SHP77 treated with DMSO at 0.1 percent for 48 hours (cell line): ENCODE results near the gene NME2.
"Not testable (repeated sequence)": the region's sequence is repeated elsewhere in the genome, so short reads cannot be mapped to it uniquely, and the experiment has no call there.

Experiments
- DNase-seq: peaks from one replicate; lab custom pipeline; 2025; lab: John Stamatoyannopoulos, UW

Gene NME2

GRCh38 chr17:51153210-51154072 is 12.8 kb upstream of the NME2 start, which contains the start of gene NME1:
TSS of gene NME1 (plus strand) at chr17:51153559. CDS start at chr17:51155655, 2,096 bp downstream.
- peak; percentile 100 for DNase-seq

DNA sequence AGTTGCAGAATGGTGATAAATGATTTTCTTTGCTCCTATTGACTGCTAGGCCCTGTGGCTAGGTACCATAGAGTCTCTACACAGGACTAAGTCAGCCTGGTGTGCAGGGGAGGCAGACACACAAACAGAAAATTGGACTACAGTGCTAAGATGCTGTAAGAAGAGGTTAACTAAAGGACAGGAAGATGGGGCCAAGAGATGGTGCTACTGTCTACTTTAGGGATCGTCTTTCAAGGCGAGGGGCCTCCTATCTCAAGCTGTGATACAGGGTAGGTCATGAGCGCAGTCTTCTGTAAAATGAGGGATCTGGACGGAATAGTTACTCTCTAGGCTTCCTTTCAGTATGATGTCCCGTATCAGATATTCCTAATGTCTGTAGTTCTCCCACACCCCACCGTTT is 12.0 kb upstream of the NME2 start:
- no peak for DNase-seq

DNA sequence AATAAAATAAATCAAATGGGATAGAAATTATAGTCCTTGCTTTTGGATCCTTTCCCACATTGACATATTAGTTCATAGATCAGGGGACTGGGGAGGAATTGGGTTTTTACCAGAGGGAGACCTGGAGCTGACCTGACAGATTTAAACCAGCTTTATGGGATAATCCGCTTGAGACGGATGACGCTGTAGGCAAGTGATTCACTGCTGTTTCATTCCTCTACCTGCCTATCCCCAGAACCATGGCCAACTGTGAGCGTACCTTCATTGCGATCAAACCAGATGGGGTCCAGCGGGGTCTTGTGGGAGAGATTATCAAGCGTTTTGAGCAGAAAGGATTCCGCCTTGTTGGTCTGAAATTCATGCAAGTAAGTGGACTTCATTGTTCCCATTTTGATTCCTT is 10.8 kb upstream of the NME2 start:
- DNase-seq, result no peak

DNA sequence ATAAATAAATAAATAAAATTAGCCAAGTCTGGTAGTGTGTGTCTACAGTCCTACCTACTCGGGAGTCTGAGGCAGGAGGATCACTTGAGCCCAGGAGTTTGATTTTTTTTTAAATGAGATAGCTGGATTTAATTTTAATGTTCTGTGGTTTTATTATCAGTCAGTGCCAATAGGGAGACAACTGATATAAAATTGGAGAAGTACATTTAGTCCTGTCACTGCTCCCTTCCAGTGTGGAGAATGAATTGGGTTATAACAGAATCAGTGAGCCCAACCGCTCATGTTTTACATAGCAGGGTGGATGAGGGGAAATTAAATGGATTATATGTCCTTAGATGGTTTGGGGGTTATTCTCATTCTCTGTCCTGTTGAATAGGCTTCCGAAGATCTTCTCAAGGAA is 6.6 kb upstream of the NME2 start:
- no peak for DNase-seq

DNA sequence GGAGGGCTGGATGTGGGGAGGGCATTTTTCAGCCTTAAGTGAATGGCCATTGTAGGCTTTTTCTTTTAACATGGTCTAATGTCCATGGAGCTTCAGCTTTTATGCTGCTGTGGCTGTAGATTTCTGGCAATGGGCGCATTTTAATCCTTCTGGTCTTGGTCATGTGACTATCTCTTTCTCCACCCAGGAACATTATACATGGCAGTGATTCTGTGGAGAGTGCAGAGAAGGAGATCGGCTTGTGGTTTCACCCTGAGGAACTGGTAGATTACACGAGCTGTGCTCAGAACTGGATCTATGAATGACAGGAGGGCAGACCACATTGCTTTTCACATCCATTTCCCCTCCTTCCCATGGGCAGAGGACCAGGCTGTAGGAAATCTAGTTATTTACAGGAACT is 4.7 kb upstream of the NME2 start:
- DNase-seq, result no peak

- peak; percentile 43 for DNase-seq
These were observed 1.1 kb upstream of the NME2 start for GRCh38 chr17:51164911-51165679.

DNA sequence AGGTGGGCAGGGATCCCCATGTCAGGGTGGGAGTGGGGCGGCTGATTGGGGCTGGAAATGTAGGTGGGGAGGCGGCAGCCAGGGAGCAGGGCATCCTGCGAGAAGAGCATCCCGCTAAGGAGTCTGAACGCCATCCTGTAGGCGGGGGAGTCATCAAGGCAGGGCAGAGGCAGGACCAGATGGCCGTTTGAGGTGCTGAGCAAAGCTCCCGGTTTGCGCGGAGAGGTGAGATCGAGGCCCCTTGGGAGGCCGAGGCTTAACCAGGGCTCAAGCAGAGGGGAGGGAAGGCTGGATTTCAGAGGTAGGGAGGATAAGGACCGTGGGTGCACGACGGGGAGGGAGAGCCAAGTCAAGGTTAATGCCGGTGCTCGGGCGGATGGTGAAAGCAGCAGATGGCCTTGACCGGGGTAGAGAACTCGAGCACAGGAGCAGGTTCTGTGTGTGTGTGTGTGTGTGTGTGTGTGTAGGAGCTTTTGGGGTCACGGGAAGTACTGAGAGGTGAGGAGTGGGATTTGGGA is 472 bp upstream of the NME2 start:
- no peak for DNase-seq

DNA sequence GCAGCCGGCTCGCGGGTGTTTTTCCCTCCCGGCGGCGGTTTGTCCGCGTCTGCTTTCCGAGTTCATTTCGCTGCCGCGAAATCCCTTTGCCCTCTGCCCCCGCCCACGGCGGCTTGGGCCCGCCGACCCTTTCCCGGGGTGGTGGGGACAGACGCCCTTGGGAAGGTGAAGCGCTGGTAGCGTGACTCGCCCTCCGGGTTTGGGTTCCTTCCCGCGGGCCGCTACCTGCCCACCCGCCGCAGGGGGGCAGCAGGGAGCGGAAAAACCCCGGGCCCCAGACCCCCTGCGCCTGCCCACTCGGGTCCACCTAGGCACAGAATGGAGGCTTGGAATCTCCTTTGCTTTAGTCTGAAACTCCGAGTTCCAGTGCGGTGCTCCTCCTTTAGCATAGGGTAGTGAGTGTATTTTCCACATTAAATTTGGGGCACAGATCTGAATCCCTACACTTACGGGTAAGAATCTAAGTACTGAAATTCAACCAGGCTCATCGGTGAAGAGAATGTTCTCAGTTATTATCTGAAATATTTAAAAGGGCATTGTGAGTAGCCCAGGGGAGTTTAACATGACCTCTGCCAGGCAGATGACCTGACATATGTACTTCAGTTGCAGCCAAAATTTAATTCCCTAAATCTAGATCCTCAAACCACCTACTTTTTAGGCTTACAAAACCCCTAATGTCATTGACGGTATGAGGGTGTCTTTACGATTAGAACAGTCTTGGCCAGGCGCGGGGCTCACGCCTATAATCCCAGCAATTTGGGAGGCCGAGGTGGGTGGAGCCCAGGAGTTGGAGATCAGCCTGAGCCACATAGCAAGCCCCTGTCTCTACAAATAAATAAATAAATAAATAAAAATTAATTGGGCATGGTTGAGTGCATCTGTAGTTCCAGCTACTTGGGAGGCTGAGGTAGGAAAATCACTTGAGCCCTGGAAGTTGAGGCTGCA is 1.0 kb downstream of the NME2 start:
- DNase-seq, result peak; percentile 20

DNA sequence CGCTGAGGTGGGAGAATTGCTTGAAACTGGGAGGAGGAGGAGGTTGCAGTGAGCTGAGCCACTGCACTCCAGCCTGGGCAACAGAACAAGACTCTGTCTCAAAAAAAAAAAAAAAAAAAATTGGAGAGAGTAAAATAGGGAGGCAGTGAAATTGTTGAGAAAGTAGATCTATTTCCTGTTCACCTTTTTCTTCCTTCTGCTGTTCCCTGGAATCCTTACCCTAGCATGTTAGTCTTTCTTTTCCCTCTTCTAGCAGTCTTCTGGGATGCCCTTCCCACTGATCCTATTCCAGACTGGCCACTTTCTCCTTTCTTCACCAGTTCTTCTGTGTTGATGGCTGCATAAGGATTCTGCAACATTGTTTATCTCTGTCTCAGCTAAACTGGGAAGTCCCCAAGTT is 3.1 kb downstream of the NME2 start:
- no peak for DNase-seq

- DNase-seq, result no peak
These were observed 4.5 kb downstream of the NME2 start for GRCh38 chr17:51170736-51171135.

- not testable (repeated sequence) for DNase-seq
These were observed 5.8 kb downstream of the NME2 start for GRCh38 chr17:51172030-51172429.

DNA sequence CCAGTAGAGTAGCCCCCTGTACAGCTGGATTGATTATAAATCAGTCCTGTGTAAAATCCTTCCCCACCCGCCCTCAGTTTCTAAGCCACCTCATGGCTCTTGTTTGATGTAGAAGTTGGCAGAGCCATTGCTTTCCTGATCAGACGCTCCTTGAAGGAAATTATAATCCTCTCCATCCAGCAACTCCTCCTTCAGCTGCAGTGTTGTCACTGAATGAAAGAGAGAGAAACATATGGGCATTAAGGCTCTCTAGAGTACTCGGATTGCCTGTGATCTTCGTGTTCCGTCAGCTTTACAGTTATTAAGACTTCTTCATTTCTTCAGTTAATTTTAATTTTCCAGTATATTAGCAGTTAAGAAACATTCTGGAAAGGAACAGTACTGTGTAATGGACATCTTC is 14.3 kb downstream of the NME2 start:
- no peak for DNase-seq

DNA sequence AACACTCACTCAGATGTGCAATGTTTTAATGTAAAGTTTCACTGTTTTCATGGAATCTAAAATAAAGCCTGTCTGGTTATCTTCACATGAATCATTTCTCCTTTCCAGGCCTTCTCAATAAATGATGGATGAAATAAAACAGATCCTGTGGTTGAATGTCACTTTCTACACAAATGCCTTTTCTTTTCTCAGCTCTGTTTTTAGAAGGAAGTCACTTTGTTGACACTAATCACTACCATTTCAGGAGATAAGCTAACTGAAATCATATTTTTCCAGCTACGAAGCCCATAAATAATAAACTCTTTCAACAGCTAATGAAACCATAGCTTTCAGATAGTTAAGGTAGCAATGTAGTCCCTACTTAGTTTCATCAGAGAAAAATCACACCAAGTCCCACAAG is 17.9 kb downstream of the NME2 start:
- no peak for DNase-seq

- no peak for DNase-seq
These were observed 19.6 kb downstream of the NME2 start for GRCh38 chr17:51185763-51186332.

DNA sequence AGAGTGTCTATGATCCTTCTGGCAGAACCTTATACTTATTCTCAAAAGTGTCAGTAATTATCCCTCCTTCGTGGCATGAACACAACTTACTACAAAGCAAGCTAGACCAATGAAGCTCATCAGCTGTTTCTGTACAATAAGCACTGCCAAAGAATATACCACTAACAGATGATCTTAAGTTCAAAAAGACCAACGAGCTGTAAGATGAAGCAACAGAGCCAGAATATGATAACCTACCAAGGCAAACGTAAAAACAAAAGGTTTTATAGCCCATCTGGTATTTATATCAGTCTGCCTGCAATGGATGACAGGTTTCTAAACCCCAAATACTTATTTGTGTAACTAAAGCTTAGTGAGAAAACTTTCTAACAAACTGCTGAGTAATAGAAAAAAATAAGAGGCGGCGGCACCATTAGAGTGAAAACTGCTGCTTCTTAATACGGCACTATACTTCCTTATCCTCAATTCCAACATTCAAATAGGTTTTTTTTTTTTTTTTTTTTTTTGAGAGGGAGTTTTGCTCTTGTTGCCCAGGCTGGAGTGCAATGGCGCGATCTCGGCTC is 22.1 kb downstream of the NME2 start:
- no peak for DNase-seq

GRCh38 chr17:51189162-51189561 is 23.0 kb downstream of the NME2 start:
- DNase-seq, result no peak

GRCh38 chr17:51189628-51190027 is 23.4 kb downstream of the NME2 start:
- DNase-seq, result no peak

GRCh38 chr17:51191895-51192294 is 25.7 kb downstream of the NME2 start:
- no peak for DNase-seq

DNA sequence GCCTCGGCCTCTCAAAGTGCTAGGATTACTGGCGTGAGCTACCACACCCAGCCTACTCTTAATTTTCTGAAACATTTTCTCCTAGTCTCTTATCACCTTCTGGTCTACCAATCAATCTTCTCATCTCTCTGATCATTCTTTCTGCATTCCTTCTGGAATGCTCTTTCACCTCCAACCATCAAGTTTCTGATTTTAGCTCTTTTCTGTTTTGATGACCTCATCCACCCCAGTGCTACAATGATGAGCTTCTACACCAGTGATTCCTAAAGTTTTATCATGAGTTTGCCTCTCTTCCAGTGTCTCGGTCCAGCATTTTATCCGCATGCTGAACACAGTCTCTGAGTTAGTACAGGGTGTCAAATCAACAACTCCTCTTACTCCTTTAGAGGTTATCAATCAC is 31.5 kb downstream of the NME2 start:
- DNase-seq, result no peak

GRCh38 chr17:51200295-51200694 is 34.1 kb downstream of the NME2 start:
- no peak for DNase-seq

GRCh38 chr17:51200846-51201245 is 34.6 kb downstream of the NME2 start:
- DNase-seq, result no peak
